ENCODE data around the gene ZNF92. TPM values are rescaled to one million over a fixed set of nuclear protein-coding genes. Genes with fewer than 3 reads are reported as not detected.

The ZNF92 gene
- total and polyA plus RNA-seq, 2 of the 13 experiments (the other 11 are each of a cell fraction or from before 2014, with no cell fraction given) = 4.0 to 13.2 TPM

DNA sequence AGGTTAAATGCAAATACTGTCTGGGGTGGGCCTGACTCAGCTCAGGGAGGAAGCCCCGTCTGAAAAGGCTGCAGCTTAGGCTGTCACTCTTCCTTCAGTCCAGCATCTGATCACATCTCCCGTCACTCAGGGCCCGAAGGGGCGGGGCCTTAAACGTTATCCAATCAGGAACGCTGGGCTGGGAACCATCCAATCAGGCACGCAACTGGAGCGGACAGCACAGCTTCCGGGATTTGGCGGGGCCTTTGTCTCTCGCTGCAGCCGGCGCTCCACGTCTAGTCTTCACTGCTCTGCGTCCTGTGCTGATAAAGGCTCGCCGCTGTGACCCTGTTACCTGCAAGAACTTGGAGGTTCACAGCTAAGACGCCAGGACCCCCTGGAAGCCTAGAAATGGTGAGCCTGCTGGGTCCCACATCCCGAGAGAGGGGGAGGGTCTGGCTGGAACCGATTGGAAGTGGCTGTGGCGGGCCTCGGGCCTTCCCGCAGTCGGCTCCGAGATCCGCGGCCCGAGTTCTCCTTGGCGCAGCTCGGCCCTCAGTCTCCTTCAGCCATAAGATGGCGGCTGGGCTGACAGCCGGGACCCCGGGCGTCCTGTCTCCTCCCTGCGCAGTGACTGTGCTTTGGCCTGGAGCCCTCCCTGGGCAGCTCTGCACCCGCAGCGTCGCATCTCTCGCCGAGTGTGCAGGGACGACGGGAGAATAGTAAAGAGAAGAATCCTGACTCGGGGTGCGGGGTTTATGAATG lies at the start of gene ZNF92 (continued):
- TF ChIP-seq, protein P1, sequence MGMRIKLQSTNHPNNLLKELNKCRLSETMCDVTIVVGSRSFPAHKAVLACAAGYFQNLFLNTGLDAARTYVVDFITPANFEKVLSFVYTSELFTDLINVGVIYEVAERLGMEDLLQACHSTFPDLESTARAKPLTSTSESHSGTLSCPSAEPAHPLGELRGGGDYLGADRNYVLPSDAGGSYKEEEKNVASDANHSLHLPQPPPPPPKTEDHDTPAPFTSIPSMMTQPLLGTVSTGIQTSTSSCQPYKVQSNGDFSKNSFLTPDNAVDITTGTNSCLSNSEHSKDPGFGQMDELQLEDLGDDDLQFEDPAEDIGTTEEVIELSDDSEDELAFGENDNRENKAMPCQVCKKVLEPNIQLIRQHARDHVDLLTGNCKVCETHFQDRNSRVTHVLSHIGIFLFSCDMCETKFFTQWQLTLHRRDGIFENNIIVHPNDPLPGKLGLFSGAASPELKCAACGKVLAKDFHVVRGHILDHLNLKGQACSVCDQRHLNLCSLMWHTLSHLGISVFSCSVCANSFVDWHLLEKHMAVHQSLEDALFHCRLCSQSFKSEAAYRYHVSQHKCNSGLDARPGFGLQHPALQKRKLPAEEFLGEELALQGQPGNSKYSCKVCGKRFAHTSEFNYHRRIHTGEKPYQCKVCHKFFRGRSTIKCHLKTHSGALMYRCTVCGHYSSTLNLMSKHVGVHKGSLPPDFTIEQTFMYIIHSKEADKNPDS (CRISPR knock-in tag; IDR thresholded peaks at IDR 0.05) = no peak
- TF ChIP-seq, protein P2, sequence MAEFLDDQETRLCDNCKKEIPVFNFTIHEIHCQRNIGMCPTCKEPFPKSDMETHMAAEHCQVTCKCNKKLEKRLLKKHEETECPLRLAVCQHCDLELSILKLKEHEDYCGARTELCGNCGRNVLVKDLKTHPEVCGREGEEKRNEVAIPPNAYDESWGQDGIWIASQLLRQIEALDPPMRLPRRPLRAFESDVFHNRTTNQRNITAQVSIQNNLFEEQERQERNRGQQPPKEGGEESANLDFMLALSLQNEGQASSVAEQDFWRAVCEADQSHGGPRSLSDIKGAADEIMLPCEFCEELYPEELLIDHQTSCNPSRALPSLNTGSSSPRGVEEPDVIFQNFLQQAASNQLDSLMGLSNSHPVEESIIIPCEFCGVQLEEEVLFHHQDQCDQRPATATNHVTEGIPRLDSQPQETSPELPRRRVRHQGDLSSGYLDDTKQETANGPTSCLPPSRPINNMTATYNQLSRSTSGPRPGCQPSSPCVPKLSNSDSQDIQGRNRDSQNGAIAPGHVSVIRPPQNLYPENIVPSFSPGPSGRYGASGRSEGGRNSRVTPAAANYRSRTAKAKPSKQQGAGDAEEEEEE (CRISPR knock-in tag; IDR thresholded peaks at IDR 0.05; ENCODE audit: borderline replicate concordance) = no peak
- TF ChIP-seq HNRNPK (IDR thresholded peaks at IDR 0.05; ENCODE audit: low read depth, low read length, poor library complexity, severe bottlenecking) (no peak), PHF21A (CRISPR knock-in tag; IDR thresholded peaks at IDR 0.05) (0 out of 2 replicates have a peak, but pooled peaks have one; percentile 49), SKI (IDR thresholded peaks at IDR 0.05; ENCODE audit: partially characterized antibody) (no peak), HES4 (CRISPR knock-in tag; IDR thresholded peaks at IDR 0.05; ENCODE audit: borderline replicate concordance) (peak; percentile 15; the same call in 1 of the 2 replicates)
- TF ChIP-seq, protein P3, sequence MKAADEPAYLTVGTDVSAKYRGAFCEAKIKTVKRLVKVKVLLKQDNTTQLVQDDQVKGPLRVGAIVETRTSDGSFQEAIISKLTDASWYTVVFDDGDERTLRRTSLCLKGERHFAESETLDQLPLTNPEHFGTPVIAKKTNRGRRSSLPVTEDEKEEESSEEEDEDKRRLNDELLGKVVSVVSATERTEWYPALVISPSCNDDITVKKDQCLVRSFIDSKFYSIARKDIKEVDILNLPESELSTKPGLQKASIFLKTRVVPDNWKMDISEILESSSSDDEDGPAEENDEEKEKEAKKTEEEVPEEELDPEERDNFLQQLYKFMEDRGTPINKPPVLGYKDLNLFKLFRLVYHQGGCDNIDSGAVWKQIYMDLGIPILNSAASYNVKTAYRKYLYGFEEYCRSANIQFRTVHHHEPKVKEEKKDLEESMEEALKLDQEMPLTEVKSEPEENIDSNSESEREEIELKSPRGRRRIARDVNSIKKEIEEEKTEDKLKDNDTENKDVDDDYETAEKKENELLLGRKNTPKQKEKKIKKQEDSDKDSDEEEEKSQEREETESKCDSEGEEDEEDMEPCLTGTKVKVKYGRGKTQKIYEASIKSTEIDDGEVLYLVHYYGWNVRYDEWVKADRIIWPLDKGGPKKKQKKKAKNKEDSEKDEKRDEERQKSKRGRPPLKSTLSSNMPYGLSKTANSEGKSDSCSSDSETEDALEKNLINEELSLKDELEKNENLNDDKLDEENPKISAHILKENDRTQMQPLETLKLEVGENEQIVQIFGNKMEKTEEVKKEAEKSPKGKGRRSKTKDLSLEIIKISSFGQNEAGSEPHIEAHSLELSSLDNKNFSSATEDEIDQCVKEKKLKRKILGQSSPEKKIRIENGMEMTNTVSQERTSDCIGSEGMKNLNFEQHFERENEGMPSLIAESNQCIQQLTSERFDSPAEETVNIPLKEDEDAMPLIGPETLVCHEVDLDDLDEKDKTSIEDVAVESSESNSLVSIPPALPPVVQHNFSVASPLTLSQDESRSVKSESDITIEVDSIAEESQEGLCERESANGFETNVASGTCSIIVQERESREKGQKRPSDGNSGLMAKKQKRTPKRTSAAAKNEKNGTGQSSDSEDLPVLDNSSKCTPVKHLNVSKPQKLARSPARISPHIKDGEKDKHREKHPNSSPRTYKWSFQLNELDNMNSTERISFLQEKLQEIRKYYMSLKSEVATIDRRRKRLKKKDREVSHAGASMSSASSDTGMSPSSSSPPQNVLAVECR (CRISPR knock-in tag; IDR thresholded peaks at IDR 0.05; ENCODE audit: borderline replicate concordance) = peak; percentile 98
- TF ChIP-seq, protein P4, sequence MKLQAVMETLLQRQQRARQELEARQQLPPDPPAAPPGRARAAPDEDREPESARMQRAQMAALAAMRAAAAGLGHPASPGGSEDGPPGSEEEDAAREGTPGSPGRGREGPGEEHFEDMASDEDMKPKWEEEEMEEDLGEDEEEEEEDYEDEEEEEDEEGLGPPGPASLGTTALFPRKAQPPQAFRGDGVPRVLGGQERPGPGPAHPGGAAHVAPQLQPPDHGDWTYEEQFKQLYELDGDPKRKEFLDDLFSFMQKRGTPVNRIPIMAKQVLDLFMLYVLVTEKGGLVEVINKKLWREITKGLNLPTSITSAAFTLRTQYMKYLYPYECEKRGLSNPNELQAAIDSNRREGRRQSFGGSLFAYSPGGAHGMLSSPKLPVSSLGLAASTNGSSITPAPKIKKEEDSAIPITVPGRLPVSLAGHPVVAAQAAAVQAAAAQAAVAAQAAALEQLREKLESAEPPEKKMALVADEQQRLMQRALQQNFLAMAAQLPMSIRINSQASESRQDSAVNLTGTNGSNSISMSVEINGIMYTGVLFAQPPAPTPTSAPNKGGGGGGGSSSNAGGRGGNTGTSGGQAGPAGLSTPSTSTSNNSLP (IDR thresholded peaks at IDR 0.05; ENCODE audit: low read depth, low read length) = peak; percentile 10; the same call in 1 of the 2 replicates
